ENCODE measurements around the gene CAPZA2.

- TF ChIP-seq TEAD4 (IDR thresholded peaks at IDR 0.05; ENCODE audit: low read length) (no peak), TEAD4 (CRISPR knock-in tag; IDR thresholded peaks at IDR 0.05; ENCODE audit: borderline replicate concordance) (no peak), CTCF (IDR thresholded peaks at IDR 0.05 in 2 of 3, conservative IDR thresholded peaks at IDR 0.05 in 1 of 3; ENCODE audit: insufficient read depth in 2 of 3, low read depth in 1 of 3, low read length in 3 of 3) (no peak), PHF20 (IDR thresholded peaks at IDR 0.05; ENCODE audit: partially characterized antibody) (no peak), SIN3A (IDR thresholded peaks at IDR 0.05; ENCODE audit: borderline replicate concordance in 2 of 2, control insufficient read depth in 1 of 2, low read depth in 2 of 2, low read length in 2 of 2) (no peak), ZC3H8 (IDR thresholded peaks at IDR 0.05) (no peak), RFX7 (CRISPR knock-in tag; IDR thresholded peaks at IDR 0.05) (no peak), TFAP4 (CRISPR knock-in tag; IDR thresholded peaks at IDR 0.05; ENCODE audit: borderline replicate concordance) (no peak), ZNF589 (CRISPR knock-in tag; IDR thresholded peaks at IDR 0.05; ENCODE audit: low read depth) (no peak), POU5F1 (IDR thresholded peaks at IDR 0.05; ENCODE audit: borderline replicate concordance, low read depth, low read length, partially characterized antibody) (no peak), SMAD1 (IDR thresholded peaks at IDR 0.05; ENCODE audit: low read depth, low read length, partially characterized antibody) (no peak), ZNF239 (CRISPR knock-in tag; IDR thresholded peaks at IDR 0.05) (no peak), SMARCB1 (IDR thresholded peaks at IDR 0.05; ENCODE audit: insufficient read length, low read depth) (no peak), CBFA2T2 (conservative IDR thresholded peaks at IDR 0.05) (no peak), CBFB (CRISPR knock-in tag; IDR thresholded peaks at IDR 0.05) (no peak)
These were observed 50.0 kb downstream of the CAPZA2 start for GRCh38 chr7:116912269-116912909.

Measured in K562 (cell line).